Fibroblast of lung (primary cell): ENCODE results near the gene PUS7.

Experiments used
- CTCF ChIP-seq, 2 donors: IDR thresholded peaks in 1 of 2; conservative IDR thresholded peaks in 1 of 2; 1 replicate in 1 of 2; 2 replicates in 1 of 2; pipeline ENCODE4 v1.5.1; 2011 to 2012; ENCODE audit warnings: low read length in 2 of 2, control low read depth in 1 of 2, inconsistent platforms in 1 of 2, low read depth in 1 of 2, mild to moderate bottlenecking in 1 of 2
- EZH2 ChIP-seq: IDR thresholded peaks from 2 replicates; pipeline ENCODE4 v1.5.1; 2012; ENCODE audit warnings: low read length, control low read depth, mild to moderate bottlenecking; ENCODE audit errors: missing control alignments

- no peak for TF ChIP-seq CTCF (conservative IDR thresholded peaks at IDR 0.05 in 1 of 2, IDR thresholded peaks at IDR 0.05 in 1 of 2; ENCODE audit: low read depth in 1 of 2, low read length in 2 of 2)
- no peak for TF ChIP-seq EZH2
Measured at GRCh38 chr7:105470090-105470489, 52.0 kb downstream of the PUS7 start.
